NCI-H187 (cell line): Measurements from ENCODE around the gene SUCLG2.

ENCODE experiments used
- DNase-seq, 2 experiments: peaks; one replicate each; lab custom pipeline; 2025; lab: John Stamatoyannopoulos, UW

The SUCLG2 gene, protein sequence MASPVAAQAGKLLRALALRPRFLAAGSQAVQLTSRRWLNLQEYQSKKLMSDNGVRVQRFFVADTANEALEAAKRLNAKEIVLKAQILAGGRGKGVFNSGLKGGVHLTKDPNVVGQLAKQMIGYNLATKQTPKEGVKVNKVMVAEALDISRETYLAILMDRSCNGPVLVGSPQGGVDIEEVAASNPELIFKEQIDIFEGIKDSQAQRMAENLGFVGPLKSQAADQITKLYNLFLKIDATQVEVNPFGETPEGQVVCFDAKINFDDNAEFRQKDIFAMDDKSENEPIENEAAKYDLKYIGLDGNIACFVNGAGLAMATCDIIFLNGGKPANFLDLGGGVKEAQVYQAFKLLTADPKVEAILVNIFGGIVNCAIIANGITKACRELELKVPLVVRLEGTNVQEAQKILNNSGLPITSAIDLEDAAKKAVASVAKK

DNA sequence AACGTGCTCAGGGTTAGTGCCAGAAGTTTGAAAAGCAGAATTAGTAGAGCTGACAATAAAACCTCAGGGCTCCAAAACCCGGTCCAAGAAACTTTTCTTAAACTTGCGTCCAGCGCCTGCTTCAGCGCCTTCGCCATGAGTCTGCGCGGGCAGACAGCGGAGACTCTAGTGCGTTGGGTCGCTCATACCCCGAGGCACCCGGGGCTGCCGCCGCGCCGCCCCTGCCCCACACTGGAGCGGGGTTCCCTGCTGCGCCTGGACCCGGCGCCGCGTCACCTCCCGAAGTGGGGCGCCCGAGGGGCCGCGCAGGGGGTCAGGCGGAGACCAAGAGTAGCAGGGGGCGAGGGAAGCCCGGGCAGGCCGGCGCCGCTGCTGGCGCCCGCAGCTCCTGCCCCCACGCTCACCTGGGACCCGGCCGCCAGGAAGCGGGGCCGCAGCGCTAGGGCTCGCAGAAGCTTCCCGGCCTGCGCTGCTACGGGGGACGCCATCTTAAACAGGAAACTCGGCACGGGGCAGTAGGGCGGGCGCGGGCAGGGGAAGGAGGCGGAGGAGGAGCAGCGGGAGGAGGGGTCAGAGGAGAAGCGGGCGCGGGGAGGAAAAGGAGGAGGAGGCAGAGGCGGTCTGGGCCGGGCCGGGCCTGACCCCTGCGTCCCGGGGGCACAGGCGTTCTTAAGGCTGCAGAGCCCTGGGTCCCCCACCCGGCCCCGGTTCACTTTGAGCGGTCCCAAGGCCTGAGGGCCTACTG is at the start of gene SUCLG2:
Gene SUCLG2 (minus strand): TSS at position 514 of the 745 bp plus-strand sequence. CDS start 26 bp downstream, at position 488.
- DNase-seq, result peak in 1 of 2 experiments; percentile 41

- DNase-seq, result no peak
Measured at GRCh38 chr3:67700596-67700995, 46.2 kb upstream of the SUCLG2 start.

DNA sequence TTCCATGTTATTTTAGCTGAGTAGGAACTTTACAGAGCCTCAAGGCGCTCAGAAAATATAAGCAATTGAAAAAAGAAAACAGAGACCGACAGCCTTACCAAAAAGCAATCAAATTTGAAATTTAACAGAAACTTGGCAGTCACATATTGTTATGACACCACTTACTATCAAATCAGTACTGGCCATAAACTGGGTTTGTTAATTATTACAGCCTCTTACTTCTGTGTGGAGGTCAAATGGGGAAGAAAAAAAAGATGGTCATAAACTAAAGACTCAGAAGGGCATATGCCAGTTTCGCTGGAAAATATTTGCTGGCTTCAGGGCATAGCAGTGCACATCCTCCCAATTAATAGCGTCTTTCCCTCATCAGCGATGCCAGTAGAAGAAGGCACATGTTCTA is 45.5 kb upstream of the SUCLG2 start:
- DNase-seq, result no peak

GRCh38 chr3:67692621-67693020 is 38.2 kb upstream of the SUCLG2 start:
- DNase-seq, result no peak

DNA sequence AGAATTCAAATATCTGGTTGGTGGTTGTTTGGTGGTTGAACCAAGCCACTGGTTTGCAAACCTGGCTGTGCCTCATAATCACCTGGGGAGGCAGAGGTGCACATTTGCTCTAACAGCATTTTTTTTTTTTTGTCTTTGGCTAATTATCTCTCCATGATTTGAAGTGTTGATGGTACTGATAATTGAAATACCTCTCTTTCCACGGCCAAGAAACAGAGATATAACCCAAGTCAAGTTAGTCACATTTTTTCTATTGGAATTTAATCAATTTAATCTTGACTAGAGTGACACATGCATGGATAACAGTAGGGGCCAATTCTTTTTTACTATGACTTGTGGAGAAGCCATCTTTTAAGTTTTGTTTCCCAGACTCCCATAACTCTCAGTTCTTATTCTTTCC is 37.5 kb upstream of the SUCLG2 start:
- no peak for DNase-seq

DNA sequence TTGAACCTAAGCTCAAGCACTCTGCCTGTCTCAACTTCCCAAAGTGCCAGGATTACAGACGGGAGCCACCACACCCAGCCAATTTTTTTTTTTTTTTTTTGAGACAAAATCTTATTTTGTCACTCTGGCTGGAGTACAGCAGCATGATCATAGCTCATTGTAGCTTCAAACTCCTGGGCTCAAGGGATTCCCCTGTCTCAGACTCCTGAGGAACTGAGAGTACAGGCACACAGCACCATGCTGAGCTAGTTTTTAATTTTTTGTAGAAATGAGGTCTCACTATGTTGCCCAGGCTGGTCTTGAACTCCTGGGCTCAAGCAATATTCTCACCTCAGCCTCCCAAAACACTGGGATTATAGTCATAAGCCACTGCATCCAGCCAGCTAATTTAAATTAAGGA is 36.8 kb upstream of the SUCLG2 start:
- no peak for DNase-seq

GRCh38 chr3:67689806-67690205 is 35.4 kb upstream of the SUCLG2 start:
- no peak for DNase-seq

DNA sequence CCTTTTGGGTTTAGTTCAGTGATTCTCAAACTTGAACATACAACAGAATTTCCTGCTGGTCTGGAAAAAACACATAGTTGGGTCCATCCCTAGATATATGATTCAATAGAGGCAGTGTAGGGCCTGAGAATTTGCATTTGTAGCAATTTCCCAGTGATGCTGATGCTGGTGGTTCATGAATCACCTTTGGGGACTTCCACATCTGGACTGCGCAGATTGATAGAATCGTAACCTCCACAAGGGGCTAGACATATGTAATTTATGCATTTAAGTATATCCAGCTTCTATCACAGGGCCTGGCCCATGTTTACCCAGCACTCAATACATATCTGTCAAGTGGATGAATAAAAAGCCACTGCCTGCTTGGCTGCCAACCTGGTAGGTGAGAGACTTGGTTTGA is 33.8 kb upstream of the SUCLG2 start:
- DNase-seq, result peak in 1 of 2 experiments; percentile 9

DNA sequence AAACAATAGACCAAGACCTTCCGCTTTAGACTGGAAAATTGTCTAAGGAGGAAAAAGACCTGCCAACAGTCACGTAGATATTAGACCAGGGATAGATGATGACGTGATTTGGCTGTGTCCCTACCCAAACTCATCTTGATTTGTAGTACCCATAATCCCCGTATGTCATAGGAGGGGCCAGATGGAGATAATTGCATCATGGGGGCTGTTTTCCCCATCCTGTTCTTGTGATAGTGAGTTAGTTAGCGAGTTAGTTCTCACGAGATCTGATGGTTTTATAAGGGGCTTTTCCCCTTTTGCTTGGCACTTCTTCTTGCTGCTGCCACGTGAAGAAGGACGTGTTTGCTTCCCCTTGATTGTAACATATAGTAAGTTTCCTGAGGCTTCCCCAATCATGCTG is 31.7 kb upstream of the SUCLG2 start:
- DNase-seq, result no peak

DNA sequence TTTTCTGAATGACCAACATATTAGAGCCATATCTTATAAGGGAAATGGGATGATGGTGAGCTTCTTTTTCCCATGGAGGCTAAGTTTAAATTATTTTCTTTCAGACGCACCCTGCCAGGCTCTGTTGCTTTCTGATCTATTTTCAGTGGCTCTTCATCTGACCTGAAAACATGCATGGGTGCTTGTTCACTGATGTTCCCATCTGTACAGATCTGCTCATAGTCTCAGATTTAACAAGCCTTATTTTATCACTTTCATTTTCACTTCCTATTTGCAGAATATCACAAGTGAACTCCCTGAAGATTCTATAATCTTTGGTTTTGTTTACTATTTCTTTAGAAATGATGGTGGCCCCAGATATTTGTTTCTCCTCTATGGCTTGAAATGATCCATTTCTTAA is 31.1 kb upstream of the SUCLG2 start:
- no peak for DNase-seq

- no peak for DNase-seq
Measured at GRCh38 chr3:67684211-67684610, 29.8 kb upstream of the SUCLG2 start.

DNA sequence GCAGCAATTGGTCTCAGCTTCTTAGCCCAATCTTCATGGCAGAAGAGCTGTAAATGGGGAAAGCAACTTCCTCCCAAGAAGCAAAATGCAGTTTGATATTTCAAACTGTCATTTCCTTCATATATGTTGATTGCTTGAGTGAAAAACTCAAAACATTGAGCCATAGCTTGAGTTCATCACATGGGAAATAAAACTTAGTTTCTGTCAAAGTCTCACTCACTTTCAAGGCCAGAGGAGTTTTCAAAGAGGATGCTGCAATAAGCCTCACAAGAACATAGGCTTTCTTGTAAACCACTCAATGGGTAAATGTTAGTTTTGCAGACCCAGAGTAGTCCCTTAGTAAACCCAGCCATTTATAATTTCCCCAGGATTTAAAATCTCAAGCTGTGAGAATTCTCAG is 29.1 kb upstream of the SUCLG2 start:
- no peak for DNase-seq

DNA sequence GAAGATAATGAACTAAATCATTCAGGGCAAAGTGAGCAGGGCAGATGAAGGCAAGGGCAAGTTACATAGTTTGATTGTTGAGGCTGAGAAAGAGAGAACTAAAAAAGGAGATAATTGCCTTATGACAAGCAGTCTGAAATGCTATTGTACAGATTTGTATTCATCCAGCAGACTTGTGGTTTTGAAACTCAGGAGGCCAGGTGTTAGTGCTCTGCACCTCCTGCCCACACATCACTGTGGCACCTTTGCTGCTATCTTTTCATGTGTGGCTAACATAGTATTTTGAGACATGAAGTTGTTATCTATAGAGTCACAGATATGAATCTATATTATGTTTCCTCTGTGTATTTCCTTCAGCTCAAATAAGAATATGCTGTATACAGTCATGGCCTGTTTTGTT is 24.3 kb upstream of the SUCLG2 start:
- no peak for DNase-seq

DNA sequence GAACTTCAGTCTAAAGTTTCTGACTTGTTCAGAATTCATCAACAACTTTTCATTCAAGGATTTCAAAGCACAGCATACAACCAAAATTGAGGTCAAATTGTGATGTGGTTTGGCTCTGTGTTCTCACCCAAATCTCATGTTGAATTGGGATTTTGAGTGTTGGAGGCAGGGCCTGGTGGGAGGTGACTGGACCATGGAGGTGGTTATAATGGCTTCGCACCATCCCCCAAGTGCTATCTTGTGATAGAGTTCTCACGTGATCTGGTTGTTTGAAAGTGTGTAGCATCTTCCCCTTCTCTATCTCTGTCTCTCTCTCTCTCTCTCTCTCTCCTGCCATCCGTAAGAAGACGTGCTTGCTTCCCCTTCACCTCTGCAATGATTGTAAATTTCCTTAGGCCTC is 19.6 kb upstream of the SUCLG2 start:
- DNase-seq, result no peak

- no peak for DNase-seq
Measured at GRCh38 chr3:67662733-67663132, 8.3 kb upstream of the SUCLG2 start.

DNA sequence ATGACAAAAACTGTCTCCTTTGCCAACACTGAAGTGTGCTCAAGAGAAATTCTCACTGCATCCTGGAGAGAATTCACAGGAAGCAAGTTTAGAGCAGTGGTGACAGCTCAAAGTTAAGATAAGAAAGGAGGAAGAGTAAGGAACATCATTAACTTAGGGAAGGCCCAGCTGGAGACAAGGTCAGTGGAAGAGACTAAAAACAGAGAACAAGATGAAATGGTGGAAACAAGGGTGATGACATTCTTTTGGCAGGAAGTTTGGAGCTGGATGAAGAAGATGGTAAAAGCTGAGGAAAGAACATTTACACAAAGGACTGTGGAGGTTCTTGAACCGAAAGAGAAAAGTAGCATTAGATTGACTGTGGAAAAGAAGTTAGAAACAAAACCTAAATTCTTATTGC is 6.7 kb upstream of the SUCLG2 start:
- no peak for DNase-seq

DNA sequence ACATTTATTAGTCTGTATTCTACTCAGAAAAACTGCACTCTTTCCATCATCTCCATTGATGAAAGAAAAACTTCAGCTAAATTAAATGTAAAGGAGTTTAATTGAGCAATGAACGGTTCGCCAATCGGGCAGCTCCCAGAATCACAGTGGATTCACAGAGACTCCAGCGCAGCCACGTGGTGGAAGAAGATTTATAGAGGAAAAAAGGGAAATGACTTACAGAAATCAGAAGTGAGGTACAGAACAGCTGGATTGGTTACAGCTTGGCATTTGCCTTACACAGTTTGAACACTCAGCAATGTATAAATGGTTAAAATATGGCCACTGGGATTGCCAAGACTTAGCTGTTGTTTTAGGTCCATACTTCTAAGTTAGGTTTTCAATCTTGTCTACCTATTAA is 2.8 kb upstream of the SUCLG2 start:
- DNase-seq, result no peak

DNA sequence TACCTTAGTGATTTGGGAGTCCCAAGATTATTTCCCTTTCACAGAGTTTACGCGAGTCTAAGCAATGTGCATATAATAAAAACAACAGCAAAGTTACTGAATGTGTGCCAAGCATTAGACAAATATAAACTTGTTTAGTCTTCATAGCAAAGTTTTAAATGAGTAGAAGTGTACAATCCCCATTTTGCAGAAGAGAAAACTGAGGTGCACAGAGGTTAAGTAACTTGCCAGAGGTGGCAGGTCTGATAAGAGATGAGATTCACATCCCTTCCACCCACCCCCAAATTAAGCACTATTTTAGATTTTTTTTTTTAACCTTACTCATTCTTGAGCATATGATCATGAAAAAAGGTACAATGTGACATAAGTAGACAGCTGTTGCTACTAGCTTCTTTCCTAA is 2.2 kb upstream of the SUCLG2 start:
- no peak for DNase-seq

GRCh38 chr3:67655364-67656121 is 1.1 kb upstream of the SUCLG2 start:
- DNase-seq, result no peak

- no peak for DNase-seq
Measured at GRCh38 chr3:67654844-67655177, 399 bp upstream of the SUCLG2 start.

DNA sequence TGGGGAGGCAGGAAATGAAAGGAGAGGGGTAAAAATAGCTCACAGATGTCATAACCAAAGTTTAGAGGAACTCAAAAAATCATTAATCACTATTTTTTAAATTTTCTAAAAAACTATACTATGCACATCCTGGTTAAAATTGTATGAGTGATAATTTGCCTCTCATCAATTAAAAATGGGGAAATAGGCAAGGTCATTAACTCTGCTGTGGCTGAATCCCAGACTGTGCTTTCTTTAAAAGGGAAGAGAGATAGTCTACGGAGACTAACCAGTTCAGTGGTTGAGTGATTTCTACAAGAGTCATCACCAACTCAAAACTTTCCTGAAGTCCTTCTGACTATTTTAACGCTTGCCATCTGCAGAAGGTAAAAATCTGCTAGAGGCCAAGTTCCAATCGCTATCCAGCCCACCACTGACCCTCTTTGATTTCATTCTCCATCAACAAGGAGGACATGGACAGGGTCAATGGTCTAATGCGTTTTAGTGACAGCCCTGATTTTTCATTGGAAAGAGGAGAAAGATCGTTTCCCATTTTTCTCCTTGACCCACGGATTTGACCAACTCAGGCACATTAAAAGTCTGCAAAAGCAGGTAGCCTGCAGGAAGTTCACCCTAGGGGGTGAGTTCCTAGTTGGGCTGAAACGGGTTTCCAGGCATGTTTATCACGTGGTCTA is 850 bp downstream of the SUCLG2 start:
- DNase-seq, result no peak

DNA sequence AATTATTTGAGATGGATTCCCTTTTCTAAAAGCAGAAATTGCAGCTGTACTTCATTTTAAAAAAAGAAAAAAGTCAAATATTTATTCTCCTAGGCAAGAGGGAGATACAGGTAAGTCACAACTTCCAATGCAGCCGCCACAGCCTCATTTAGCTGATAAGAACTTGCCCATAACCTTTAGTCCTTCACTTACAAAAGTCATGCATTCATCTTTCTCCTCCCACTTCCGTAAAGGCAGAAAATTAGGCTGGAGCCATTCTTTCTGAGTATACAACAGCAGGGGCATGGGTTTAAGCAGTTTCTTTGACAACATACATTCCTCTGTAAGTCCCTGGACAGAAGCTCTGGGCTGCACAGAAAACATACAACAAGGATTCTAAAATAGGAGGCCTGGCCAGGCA is 4.3 kb downstream of the SUCLG2 start:
- no peak for DNase-seq
